Stimulated activated CD4-positive, alpha-beta T cell treated with anti-CD3 and anti-CD28 coated beads, Interleukin-2, amount 100 ng/mL, for 4 hours (primary cell): ENCODE results near the gene WDR12.
"Not testable (repeated sequence)": the region's sequence is repeated elsewhere in the genome, so short reads cannot be mapped to it uniquely, and the experiment has no call there.

Experiments used
- DNase-seq: peaks from one replicate; pipeline ENCODE4 v3.0.0-alpha.2; 2020; ENCODE audit warnings: low read depth

Gene WDR12

DNA sequence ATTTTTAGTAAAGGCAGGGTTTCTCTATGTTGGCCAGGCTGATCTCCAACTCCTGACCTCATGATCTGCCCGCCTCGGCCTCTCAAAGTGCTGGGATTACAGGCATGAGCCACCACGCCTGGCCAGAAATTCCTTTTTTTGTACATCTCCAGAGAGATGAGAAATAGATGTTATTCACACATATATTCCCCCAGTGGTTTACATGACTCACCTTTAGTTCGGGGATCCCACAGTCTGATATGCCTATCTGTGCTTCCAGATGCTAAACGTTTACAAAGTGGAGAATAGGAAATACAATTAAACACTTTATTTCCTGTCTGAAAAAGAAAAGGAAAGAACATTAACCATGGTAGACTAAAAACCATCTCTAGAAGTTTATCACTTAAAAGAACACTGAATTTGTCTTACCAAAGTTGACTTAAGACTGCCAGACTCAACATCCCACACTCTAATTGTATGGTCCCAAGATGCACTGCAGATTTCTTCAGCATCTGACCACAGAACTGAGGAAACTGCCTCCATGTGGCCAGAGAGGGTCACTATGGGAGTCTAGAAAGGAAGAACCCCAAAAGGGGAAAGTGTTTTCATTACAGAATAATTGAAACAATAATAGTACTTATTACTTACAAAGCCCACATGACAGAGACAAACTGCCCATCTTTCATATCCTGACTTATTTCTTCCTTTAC lies 27.3 kb downstream of the WDR12 start:
- DNase-seq: no peak

DNA sequence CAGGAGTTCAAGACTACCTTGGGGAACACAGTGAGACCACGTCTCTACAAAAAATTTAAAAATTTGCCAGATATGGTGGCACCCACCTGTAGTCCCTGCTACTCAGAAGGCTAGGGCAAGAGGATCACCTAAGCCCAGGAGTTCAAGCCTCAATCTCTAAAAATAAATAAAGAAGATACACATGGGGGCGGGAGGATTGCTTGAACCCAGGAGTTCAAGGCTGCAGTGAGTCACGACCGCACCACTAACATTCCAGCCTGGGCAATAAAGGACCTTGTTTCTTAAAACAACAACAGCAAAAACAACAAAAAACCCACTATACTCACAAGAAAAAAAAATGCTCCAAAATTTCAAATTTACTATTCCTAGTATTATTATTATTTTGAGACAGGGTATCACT lies 29.9 kb downstream of the WDR12 start:
- DNase-seq: no peak

DNA sequence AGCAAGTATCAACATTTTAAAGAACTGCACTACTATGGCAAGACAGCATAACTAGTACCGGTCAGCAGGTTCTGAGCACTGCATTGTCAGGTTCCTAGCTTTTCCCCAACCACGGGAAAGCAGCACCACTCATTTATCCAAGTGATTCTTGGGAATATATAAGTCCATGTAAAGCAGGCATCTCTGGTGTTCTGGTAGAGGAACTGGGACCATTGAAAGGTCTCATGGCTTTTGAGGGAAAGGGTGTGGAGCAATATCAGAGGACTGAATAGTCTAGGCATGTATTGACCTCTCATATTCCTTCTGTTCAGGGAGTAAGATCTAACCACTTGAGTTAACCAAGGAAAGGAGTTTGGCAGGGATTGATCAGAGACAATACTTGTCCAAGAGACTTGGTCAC lies 33.8 kb downstream of the WDR12 start:
- no peak for DNase-seq

DNA sequence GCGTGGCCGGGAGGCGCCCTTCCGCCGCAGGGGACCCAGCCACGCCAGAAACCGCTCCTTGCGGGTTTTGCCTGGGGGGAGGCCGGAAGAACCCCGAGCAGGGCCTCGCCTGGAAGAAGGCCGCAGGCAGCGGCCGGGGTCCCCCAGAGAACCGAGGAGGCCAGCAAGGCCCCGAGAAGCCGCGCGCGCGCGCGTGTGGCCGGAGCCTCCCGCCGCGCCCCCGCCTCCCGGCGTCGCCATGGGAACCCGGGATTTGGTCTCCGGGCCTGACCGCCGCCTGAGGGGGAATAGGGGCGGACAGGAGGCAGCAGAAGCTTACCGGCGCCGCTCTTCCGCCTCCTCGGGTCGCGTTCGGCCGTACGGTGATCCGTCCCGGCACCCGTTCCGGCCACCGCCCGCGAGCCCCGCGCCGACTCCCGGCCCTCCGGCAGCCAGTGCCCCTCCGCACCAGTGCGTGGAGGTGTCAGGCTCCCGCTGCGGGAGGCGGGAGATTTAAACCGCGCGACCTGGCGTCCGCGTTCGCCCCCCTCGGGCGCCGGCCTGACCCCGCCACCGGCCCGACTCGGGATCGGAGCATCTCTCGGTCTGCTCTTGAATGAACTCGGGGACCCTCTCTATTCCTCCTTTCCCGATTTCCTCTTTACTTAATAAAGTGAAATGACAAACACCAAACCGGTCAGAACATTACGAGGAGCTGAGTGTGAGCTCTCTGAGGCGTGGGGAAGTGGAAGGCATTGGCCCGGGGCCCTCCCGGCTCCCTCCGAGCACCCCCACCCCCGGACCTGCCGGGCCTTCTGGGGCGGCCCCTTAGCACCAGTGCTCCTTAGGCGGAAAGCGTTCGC lies 40.0 kb downstream of the WDR12 start, which contains the start of gene ICA1L:
Gene ICA1L, minus strand, starts transcription at position 467 of the 842 bp plus-strand sequence. CDS start 42,757 bp downstream, outside the sequence.
- peak; percentile 16 for DNase-seq

DNA sequence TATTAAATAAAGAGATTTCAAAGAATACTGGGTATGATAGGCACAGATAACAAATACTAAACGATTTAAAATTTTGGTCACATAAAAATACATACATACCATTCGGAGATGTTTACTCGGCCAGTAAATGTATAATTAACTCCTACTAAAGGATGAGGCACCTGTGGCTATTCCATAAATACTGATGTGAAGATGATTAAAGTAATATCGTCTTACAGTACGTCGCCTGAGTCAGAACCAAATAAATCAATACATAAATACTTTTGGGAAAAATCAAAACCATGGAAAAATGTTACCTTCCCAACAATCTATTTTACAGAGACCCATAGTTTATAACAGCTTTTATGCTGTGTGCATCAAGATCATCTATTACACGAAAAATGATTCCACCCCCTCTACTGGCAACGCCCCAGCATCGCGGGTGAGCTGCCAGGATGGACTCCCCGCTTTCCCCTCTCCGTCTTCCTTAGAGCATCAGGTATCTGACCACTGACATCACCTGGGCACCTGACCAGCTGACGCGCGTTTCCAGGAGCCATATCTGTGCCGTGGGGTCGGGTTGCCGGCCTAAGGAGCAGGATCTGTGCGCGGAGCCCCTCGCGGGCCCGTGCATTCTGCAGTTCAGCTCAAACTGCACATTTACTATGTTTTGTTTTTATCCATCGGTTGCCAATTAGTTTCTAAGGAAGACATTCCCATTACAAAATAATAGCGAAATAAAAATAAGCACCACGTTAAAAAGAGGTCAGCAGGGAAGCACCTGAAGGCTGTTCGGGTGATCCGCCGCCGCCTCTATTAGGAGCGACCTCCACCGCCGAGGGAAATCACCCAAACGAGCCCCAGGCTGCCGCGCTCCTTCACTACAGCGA lies 40.8 kb downstream of the WDR12 start:
- DNase-seq: peak; percentile 38

DNA sequence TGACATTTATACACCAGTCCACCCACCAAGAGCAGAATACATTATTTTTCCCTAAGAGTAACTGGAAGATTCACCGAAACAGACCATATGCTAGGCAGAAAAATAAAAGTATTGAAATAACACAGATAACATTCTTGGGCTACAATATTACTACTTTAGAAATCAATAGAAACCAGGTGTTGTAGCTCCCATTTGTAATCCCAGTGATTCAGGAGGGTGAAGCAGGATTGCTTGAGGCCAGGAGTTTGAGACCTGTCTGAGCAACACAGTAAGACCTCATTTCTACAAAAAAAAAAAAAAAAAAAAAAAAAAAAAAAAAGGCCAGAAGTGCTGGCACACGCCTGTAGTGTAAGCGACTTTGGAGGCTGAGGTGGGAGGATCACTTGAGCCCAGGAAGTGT lies 49.5 kb downstream of the WDR12 start:
- DNase-seq: no peak

DNA sequence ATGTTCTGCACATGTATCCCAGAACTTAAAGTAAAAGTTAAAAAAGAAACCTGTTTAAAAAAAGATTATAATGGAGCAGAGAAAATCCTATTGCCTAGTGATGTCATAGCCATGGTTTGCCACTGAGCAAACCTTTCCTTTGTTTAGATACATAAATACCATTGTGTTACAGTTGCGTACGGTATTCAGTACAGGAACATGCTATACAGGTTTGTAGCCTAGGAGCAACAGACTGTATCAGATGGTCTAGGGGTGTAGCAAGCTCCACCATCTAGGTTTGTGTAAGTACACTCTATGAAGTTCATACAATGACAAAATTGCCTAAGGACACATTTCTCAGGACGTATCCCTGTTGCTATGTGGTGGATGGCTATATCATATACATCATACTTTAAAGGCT lies 52.9 kb downstream of the WDR12 start:
- no peak for DNase-seq

DNA sequence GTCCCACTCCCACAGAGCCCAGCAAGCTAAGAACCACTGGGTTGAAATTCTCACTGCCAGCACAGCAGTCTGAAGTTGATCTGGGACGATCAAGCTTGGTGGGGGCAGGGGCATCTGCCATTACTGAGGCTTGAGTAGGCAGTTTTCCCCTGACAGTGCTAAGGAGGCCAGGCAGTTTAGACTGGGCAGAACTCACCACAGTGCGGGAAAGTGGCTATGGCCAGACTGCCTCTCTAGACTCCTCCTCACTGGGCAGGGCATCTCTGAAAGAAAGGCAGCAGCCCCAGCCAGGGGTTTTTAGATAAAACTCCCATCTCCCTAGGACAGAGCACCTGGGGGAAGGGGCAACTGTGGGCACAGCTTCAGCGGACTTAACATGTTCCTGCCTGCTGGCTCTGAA lies 62.1 kb downstream of the WDR12 start:
- not testable (repeated sequence) for DNase-seq

DNA sequence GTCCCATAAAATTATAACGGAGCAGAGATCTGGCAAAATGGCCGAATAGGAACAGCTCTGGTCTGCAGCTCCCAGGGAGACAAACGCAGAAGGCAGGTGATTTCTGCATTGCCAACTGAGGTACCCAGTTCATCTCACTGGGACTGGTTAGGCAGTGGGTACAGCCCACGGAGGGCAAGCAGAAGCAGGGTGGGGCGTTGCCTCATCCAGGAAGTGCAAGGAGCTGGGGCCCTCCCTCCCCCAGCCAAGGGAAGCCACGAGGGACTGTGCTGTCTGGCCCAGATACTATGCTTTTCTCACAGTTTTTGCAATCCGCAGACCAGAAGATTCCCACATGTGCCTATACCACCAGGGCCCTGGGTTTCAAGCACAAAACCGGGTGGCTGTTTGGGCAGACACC lies 62.7 kb downstream of the WDR12 start:
- no peak for DNase-seq

DNA sequence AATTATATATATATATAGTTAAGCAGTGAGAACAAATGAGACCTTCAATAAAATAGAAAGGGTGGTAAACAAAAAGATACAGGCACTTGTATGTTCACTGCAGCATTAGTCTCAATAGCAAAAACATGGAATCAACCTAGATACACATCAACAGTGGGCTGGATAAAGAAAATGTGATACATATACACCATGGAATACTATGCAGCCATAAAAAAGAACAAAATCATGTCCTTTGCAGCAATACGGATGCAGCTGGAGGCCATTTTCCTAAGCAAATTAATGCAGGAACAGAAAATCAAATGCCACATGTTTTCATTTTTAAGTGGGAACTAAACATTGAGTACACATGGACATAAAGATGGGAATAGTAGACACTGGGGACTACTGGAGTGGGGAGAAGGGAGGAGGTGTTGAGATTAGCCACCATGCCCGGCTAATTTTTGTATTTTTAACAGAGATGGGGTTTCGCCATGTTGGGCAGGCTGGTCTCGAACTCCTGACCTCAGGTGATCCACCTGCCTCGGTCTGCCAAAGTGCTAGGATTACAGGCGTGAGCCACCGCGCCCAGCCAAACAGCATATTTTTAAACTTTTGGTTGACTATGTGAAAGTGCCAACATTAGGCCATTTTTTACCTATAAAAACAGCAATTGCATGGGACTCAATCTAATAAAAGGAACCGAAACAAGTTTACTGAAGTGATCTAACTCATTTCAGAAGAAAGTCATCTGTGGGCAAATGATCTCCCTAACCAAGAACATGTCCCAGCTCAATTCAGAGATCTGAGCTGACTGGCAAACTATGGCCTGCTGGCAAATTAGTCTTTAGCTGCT lies 63.6 kb downstream of the WDR12 start:
- DNase-seq: no peak

DNA sequence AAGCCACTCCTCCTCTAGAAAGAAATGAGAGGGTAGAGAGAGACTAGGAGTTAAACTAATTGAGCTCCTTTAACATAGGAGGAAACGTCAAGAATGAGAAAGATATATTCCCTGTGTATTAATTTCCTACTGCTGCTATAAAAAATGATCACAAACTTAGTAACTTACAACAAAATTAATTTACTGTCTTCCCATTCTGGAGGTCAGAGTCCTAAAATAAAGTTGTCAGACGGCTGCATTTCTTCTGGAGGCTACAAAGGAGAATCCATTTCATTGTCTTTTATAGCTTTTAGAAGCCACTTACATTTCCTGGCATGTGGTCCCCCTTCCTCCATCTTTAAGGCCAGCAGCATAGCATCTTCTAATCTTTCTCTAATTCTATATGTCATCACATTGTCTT lies 66.8 kb downstream of the WDR12 start:
- DNase-seq: no peak

DNA sequence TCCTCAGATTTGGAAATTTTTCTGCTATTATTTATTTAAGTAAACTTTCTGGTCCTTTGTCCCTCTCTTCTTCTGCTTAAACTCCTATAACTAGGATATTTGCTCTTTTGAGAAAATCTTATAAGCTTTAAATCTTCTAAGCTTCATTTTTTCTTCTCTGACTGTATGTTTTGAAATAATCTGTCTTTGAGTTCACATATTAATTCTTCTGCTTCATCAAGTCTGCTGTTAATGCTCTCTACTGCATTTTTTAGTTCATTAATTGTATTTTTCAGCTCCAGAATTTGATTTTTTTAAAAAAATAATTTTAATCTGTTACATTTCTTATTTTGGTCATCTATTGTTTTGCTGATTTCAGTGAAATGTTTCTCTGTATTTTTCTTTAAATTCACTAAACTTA lies 68.8 kb downstream of the WDR12 start:
- DNase-seq: no peak

DNA sequence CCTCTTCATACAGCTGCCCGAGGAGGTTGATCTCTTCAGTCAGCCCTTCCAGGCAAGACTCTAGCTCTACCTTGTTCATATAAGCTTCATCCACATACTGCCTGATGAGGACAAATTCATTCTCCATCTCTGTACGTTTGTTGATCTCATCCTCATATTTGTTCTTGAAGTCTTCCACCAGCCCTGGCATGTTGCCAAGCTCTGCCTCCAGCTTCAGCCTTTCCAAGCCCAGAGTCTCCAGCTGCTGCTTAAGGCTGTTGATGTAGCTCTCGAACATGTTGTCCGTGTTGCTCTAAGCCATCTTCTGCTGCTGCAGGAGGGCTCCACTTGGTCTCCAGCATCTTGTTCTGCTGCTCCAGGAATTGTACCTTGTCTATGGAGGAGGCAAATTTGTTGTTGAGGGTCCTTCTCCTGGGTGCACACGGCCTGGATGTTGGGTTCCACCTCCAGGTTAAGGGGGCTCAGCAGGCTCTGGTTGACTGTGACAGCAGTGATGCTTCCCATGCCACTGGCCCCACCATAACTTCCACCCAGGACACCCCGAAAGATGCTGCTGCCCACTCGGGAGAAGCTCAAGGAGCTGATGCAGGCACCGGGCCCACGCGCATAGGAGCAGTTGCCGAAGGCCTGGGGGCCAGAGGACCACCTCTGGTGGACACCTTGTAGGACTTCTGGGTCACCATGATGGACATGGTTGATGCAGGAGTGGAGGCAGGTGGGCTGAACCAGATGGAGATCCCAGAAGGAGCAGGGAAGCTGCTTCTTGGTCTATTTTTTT lies 70.2 kb downstream of the WDR12 start:
- no peak for DNase-seq

DNA sequence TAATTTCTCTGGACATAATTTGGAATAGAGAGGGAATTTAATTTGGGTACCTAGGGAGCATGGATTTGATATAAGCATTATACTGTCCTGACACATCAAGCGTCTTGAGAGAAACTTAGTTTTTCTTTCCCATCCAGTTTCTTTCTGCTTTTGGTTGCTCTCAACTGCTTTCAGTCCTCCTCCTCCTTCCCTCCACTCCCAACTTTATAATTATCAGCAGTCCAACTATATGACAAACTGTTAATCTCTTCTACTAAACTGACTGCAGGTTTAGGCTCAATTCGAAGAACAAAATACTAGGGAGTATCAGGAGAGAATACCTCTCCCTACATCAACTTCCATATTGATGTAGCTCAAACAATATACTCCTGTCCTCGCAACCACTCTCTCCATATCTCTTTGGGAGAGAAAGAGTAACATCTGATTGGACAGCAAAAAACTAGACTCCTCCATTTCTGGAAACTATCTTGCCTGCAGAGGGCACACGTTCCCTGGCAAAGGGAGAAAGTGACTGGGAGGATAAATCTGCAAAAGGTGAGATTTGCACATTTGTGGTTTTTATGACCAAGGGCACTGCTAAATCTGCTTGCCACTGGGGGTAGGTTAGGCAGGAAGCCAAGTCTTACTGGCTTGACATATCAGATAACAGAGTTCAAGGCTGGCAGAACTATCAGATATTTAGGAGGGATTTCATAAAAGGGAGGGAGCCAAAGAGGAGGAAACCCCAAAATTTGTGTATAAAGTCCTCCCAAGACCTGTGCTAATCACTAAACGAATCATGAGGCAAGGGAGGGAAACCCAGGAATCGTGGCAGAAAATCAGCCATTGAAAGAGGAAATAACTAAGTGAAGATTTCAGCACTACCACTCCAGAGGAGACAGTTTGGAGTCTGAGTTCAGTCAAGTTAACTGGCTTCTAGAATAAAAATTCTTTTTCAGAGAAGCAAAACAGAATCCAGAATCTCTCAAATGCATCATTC lies 79.9 kb downstream of the WDR12 start:
- peak; percentile 11 for DNase-seq

DNA sequence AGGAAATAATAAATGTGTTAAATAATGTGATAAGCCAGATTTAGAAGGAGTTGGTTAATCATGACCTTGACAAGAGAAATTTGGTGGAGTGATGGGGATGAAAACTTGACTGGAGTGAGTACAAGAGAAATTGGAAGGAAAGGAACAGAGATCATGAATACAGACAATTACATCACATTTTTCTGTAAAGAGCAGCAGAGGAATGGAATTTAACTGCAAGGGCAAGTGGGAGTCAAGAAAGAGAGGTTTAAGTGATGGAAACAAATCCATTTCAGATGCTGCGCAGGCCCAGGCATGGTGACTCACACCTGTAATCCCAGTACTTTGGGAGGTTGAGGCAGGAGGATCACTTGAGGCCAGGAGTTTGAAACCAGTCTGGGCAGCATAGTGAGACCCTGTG lies 86.6 kb downstream of the WDR12 start:
- no peak for DNase-seq
